HG03520 (cell line): ENCODE data around the gene CCDC14.
"Not testable (repeated sequence)": the region's sequence is repeated elsewhere in the genome, so short reads cannot be mapped to it uniquely, and the experiment has no call there.

Experiments
- ATAC-seq: cut with Tn5 transposase; IDR thresholded peaks from one replicate; pipeline ENCODE4 v1.9.1; 2021; ENCODE audit warnings: mild to moderate bottlenecking, moderate library complexity; ENCODE audit not compliant: unreplicated experiment

Gene CCDC14

DNA sequence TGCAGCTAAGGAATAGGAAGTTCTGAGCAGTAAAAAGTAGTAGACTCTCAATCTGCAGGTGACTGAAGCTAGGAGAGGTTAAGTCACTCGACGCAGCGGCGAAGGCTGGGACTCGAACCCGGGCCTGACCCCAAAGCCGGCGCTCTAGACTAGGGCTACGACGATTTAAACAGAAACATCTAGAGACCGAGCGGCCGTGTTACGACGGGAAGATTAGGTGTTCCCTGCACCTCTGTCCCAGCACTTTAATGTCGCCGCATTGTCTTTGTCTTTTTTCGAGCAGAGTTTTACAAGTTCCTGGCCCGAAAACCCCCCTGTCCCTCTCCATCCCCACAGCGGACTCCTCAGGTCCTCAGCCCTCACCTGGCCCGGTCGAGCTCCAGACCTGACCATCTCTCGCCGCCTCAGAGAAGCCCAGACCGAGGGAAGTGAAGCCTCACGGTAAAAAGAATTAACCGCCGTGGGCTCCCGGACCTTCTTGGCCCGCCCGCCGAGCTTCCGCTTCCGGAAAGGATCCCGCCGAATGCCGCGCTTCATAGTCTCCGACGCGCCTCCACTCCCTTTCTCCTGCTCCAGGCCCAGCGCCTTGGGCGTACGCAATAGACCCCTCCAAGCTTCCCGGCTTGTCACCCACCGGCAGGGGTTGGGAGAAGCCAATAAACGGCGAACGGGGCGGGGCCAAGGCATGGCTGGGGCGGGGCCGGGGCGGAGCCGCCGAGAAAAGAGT, at the start of gene CCDC14:
TSS of gene CCDC14 (minus strand) at position 449 of the 727 bp plus-strand sequence. CDS start at position 393, 56 bp downstream.
- ATAC-seq, result peak; percentile 72

- ATAC-seq, result not testable (repeated sequence)
These were observed 47.3 kb upstream of the CCDC14 start for GRCh38 chr3:124008321-124008720.

DNA sequence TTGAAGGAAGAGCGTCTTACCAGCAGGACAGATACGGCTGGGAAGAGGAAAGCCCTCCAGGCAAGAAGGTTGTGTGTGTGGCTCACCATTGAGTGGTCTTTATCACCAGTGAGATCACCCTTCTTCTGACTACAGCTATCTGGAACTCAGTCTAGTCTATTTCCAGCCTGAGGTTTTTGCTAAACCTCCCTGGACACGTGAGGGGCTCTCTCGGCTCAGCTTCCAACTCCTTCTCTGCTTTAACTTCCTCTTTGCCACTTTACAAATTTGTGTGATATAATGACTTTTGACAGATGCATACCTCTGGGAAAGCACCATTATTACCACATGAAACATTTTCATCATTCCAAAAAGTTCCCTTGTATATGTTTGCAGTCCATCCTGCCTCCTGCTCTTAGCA, 46.2 kb upstream of the CCDC14 start:
- ATAC-seq, result no peak

DNA sequence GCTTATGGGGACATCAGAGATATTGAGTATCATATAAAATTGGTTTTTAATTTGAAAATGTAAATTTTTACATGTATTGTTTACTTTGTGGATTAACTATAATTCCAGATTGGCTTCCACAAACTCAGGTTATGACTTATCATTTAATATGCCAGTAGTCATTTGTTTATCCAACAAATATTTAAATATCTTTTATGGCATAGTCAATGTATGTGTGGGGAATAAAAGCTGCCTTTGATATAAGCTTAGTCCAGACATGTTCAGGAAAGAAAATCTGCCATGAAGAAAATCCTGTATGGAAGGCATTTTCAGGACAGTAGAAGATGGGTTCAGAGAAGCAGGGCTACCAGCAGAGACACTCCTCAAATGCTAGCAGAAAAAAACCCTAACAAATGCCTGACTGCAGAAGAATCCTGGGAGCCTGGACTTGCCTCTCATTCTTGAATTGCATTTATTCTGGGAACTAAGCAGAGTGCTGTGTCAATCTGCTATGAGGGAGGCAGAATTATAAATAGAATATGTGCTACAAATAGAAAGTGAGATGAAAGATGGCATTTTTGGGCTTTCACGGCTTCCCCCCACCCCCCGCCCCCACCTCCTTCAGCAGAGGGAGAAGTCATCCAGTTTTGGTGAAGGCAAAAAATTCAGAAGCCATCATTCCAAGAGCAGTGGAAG, 41.5 kb upstream of the CCDC14 start:
- ATAC-seq, result not testable (repeated sequence)

GRCh38 chr3:124001366-124001765, 40.3 kb upstream of the CCDC14 start:
- not testable (repeated sequence) for ATAC-seq

GRCh38 chr3:123997543-123997942, 36.5 kb upstream of the CCDC14 start:
- no peak for ATAC-seq

DNA sequence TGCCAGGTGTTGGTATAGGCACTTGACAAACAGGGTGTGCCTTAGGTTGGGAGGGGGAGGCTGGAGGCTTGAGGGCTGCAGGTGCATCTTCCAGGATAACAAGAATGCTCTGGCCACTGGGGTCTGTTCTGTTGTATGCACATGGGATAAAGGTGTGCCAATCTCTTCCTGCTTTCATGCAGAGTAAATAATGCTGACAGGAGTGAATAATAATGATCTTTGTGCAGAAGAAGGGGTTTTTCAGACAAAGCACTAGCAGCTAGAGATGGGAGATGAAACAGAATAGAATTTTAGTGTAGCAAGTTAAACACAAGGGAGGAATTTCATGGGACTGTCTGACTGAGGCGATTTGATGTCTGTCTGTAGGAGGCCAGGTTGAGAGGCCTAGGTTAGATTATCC, 32.8 kb upstream of the CCDC14 start:
- no peak for ATAC-seq

- not testable (repeated sequence) for ATAC-seq
These were observed 30.9 kb upstream of the CCDC14 start, which contains the start of gene ROPN1 for GRCh38 chr3:123991730-123992588. ROPN1 (minus strand) TSS chr3:123992124; CDS start chr3:123980481, 11,643 bp downstream.

DNA sequence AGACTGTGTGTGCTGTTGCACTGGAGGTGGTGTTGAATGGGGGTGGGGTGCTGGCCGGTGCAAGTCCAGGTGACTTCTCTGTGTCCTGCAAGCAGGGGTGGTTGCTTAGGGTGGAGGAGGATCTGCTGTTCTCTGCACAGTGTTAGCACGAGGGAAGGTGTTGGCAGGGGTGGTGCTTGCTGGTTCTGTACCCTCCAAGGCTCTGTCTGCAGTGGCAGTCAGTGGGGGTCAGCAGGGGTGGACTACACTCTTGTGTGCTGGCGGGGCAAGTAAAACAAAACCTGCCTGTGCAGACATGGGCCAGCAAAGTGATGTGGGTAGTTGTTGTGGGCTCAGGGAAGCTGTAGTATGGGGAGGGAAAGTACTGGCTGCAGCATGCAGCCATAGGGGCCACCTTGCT, 25.4 kb upstream of the CCDC14 start:
- no peak for ATAC-seq

DNA sequence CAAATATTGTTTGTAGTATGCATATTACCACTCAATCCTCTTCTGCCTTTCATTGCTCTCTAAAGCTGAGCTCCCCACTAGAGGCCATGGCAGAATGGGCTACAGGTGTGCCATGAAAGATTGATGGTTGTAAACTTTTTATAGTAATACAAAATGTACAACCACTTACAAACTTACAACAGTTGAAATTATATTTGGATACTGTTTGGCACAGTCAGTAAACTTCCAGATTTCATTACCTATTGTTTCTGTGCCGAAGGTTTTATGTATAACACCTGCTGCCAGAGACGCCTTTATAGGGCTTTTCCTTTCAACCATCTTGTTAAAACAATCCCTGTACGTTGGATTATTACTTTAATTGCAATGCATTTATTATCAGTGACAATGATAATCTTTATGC, 23.9 kb upstream of the CCDC14 start:
- ATAC-seq, result no peak

GRCh38 chr3:123984350-123984749, 23.3 kb upstream of the CCDC14 start:
- no peak for ATAC-seq

- not testable (repeated sequence) for ATAC-seq
These were observed 20.3 kb upstream of the CCDC14 start for GRCh38 chr3:123981317-123981716.

DNA sequence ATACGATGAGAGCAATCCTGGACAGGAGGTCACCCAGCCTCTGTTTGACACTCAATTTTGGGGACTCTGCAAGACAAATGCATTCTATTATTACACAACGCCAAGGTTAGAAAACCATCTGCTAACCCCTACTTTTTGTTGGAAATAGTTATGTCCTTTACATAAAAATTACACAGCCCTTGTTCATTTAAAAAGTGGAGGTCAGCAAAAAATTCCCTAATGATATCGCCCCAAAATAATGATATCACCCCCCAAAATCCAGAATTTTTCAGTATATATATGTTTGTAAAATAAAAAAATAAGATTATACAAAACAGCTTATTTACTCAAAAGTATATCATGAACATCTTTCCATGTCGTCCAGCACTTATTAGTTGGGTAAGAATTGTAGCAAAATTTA, 19.5 kb upstream of the CCDC14 start:
- no peak for ATAC-seq

GRCh38 chr3:123979525-123980501, 18.8 kb upstream of the CCDC14 start:
- ATAC-seq, result not testable (repeated sequence)

GRCh38 chr3:123976904-123977303, 15.9 kb upstream of the CCDC14 start:
- not testable (repeated sequence) for ATAC-seq

GRCh38 chr3:123976181-123976898, 15.3 kb upstream of the CCDC14 start:
- not testable (repeated sequence) for ATAC-seq

GRCh38 chr3:123975030-123975429, 14.0 kb upstream of the CCDC14 start:
- not testable (repeated sequence) for ATAC-seq

GRCh38 chr3:123971406-123971805, 10.4 kb upstream of the CCDC14 start:
- no peak for ATAC-seq

DNA sequence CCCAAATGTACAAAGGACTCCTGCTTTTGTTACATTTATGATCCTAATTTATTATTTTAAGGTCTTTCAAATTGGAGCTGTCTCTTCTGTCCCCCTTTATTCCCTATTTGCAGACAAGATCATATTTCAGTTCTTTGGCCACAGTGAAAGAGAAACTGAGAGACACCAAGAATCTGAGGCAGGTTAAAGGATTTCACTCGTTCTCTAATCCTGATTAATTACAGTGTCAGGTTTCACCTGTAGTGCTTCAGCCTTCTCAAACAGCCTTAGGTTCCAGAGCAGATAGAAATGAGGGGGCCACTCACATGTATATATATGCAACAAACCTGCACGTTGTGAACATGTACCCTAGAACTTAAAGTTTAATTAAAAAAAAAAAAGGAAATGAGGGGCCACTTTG, 6.2 kb upstream of the CCDC14 start:
- ATAC-seq, result not testable (repeated sequence)
